Right hindlimb (tissue), 1 donor: ENCODE data around the gene FMO1.
"Not testable (repeated sequence)": the region's sequence is repeated elsewhere in the genome, so short reads cannot be mapped to it uniquely, and the experiment has no call there.

ENCODE experiments used
- DNase-seq: peaks from one replicate; pipeline ENCODE4 v3.0.0-alpha.2; 2018

FMO1 gene, protein sequence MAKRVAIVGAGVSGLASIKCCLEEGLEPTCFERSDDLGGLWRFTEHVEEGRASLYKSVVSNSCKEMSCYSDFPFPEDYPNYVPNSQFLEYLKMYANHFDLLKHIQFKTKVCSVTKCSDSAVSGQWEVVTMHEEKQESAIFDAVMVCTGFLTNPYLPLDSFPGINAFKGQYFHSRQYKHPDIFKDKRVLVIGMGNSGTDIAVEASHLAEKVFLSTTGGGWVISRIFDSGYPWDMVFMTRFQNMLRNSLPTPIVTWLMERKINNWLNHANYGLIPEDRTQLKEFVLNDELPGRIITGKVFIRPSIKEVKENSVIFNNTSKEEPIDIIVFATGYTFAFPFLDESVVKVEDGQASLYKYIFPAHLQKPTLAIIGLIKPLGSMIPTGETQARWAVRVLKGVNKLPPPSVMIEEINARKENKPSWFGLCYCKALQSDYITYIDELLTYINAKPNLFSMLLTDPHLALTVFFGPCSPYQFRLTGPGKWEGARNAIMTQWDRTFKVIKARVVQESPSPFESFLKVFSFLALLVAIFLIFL

DNA sequence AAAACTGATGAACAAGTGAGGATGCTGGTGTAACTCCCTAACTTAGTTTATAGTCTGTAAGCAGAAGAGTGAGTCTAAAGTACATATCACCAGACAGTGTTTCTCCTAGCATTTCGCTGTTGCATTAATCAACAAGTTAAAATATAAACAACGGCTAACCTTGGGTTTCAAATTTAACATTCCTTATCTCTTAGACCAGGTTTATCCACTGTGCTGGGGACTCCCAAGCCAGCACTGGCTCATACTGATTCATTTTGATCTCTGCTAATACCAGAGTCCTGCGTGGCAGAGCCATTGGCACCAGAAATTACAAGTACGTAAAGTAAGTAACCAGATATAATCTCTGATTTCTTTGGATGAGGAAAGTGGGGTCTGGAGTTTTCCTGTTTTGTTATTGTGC, at the start of gene FMO1:
TSS of gene FMO1 (plus strand) at position 193 of the 400 bp plus-strand sequence. CDS start 9,594 bp downstream, outside the sequence.
- no peak for DNase-seq

DNA sequence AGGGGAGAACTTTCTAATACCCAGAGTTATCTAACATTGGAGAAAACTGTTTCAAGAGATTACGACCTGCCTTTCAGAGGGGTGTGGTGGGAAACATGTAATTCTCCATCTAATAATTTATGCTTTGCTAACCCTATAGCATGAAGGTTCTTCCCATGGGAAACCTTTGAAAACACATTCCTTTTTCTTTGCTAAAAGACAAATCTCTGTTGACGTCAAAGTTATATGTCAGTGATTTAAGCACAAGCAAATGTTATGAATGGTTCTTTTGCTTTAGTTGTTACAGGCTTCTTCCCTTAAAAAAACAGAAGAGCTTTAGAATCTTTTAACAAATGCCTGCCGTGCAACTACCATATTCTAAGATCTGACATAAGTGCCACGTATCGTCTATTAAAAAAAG, 44.0 kb upstream of the FMO1 start:
- no peak for DNase-seq

DNA sequence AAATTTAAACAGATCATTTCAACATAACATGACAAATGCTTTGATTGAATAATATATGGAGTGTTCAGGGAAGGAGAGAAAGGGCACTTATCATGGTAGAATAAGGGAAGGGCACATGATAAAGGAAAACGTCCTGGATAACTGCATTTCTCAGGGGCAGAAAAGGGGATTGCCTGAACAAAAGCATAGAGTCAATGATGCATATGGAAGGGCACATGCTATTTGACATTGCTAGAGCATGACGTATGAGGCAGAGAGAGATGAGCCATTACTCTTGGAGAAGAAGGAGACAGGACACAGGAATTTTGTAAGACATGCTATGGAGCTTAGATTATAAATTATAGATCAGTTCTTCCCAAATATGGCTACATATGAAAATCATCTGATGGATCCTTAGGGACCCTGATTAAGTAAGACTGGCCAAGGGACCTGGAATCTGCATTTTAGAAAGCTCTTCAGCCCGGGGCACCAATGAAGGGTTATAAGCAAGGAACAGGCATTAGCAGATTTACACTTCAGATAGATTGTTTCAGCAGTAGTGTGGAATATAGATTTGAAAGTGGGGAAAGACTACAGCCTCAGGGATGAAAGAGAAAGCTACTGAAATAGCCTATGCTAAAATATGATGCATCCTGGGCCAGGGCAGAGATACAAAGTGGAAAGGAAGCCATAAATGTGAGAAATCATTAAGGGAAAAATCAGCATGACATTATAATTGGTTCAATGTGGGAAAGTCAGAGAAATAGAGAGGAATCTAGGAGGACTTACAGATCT, 41.9 kb upstream of the FMO1 start:
- no peak for DNase-seq

DNA sequence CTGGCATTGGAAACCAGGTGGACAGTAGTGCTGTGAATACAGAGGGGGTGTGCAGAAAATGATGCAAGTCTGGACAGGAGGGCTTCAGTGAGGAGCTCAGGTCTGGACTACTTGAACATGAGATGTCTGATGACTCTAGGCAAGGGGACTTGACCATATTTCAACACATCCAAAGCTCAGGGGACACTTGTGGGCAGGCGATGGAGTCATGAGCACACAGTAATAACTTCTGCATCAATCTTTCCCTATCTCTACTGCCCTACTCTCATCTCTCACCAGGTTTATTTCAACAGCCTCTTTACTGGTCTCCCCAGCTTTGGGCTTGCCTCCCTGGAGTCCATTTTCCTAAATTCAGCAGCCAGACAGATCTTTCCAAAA, 41.3 kb upstream of the FMO1 start:
- DNase-seq: no peak

DNA sequence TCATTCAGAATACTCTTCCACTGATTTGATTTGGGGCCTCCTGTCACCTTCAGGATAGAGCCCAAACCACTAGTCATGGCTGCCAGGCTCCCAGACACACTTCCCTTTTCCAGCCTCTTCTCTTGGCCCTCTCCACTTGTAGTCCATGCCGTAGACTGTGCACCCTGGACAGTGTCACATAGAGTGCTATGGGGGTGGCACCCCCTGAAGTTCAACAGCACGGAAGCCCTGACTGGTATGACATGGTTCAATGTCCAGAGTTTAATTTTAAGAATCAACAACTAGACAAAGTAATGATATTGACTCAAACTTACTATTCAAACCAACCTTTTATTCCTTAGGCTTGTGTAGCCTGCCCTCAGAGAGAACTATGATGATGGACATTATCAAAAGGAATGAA, 40.9 kb upstream of the FMO1 start:
- DNase-seq: no peak

DNA sequence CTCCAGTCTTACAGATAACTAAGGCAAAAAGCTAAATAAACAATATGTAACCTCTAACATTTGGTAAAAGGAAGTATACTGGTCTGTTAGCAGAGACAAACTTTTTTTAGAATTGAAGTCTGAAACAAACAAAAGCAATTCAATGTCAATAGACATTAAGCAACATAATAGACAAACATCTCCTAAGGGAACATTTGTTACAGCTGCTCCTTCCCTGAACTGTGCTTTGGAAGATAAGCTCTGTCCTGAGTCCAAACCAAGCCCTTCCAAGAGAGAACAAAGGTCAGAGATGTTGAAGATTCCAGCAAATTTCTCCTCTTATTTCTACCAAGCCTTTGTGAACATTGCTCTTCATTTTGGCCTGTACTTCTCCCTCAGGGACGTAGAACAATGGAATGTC, 37.9 kb upstream of the FMO1 start:
- peak; percentile 46 for DNase-seq

DNA sequence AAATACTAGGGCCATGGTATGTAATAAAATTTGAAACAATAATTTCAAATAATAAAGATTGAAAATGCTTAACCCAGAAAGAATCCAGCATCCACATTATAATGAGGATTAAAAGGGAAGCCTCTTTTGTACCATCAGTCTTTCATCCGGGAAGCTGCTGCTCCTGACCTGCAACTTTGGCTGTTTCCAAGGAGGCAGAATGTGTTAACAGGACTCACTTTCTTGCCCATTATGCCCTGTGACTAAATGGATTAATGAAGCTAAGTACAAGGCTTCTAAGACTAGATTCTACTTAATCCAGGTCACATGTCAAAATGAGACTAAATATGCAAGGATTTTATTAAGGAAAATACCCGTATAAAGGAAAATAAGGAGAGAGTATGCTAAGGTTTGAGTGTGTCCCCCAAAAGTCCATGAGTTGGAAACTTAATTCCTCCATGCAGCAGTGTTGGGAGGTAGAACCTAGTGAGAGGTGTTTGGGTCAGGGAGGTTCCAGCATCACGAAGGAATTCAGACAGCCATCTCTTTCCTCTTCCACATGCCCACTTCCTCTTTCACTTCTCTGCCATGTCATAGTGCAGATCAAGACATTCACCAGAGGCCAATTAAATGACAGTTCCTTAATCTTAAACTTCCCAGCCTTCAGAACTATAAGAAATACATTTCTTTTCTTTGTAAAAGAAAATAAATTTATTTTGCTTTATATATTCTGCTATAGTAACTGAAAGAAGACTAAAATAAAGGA, 35.5 kb upstream of the FMO1 start:
- DNase-seq: no peak

DNA sequence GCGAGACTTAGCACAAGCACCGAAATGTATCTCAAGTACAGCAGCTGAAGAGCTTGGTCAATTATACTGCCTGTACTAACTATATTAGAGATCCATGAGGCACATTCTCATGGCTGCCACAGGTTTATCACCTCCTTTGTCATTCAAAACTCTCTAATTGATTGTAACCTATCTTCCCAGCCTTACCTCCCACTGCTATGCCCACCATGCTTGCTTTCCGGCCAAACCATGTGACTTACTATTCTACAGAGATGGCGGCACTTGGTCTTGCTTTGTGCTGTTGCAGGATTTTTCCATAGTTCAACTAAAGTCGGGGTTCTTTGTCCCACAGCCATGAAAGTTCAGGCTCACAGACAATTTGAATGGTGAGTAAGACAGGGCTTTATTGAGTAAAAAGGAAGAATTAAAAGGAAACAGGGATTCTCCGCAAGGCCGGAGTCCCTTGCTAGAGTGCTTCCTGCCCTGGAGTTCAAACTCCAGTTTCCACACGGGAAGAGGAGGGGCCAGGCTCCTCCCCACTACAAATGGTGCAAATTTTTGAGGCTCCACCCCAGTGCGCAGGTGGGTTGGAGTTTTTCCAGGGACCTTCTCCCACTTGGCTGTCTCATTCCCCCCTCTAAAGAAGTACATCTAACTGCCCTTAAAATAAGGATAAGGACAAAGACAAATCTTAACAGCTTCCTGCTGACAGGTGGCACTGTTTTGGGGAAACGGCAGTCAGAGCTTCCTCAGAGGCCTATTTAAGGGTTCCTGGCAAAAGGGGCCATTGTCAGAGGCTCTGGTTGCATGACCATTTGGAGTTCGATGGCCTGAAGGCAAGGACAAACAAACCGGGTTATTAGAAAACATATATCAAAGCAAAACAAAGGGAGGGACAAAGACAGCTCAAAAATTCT, 34.5 kb upstream of the FMO1 start:
- DNase-seq: no peak

DNA sequence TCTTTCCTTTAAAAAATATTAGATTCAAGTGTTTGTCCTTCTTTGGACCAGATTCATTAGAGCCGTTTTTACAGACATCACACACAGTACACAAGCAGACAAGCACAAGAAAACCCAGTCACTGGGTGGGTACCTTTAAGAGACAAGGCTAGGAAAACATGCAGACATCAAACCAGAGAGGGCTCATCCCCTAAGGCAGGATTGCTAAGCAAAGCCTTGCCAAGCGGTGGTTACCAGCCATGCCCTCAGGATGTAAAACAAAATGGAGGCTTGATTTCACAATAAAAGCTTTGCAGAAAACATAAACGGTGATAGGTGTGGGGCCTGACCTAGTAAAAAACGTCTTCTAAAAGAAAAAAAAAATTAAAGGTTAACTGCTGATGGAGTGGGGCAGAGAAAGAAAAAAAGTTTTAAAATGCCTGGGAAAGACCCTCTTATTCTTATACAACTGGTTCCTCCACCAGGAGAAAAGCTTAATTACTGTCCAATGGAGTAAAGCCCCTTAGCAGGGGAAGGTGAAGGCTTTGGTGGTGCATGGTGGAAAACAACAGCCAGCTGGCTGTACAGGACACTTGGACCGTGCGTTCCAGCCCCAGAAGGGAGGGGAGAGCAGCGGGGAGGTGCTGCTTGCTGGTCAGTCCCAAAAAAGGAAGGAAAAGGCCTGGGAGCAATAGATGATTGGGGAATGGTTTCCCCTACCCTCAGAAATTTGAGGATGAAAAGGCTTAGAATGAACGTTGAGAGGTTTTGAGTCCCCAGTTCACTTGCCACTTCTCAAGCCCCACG, 30.4 kb upstream of the FMO1 start:
- DNase-seq: no peak

DNA sequence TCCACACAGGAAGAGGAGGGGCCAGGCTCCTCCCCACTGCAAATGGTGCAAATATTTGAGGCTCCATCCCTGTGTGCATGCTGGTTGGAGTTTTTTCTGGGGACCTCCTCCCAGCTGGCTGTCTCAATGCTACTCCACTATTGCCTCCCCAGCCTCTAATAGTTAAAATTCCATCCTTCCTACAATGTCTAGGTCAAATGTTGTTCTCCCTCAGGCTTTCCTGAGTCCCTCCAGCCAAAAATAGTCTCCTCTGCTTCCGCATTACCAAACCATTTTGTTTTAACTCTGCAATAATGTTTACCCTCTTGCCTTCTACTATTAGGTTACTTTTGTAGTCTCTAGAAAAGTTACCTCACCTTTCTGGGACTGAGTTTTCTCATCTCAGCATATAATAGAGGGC, 29.6 kb upstream of the FMO1 start:
- DNase-seq: no peak

DNA sequence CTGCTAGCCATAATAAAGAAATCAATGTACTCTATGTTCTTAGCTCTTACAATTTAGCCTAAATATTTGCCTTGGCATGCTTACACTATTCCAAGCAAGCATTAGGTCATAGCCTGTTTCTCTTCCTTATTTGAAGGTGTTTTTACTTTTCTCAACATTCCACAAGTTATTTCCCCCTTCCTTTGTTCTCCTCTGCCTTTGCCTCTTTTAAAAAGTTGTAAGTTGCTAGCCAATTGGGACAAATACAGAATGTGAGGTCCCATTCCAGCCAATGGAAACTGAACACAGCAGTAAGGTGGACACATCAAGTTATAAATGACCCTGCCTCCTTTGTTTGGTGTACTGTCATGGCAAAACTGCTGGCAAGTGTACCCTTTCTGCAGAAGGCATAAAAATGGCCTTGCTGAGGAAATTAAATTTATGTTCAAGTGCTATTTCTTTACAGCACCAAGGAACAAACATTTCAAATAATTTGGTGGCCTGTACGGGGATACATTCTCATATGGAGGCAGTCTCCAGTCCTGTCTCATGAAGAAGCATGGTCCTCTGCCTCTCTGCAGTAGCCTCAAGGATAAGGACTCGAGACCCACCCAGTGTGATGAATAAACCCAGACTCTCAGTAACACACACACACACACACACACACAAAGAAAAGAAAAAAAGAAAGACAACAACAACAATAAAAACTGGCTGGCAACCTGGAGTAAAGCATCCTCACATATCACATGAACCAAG, 28.8 kb upstream of the FMO1 start:
- DNase-seq: no peak

DNA sequence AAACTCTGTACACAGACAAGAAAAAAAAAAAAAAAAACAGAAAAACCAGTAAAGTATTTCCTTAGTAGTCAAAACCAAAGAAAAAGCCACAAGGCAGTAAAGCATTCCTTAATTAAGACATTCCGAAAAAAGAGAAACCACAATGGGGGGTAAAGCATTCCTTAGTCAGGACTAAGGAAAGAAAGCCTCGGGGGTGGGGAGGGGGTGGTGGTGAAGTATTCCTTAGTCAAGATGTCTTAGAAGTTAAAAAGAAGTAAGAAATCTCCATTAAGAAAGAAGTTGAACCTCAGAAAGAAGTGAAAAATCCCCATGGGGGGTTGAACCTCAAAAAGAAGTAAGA, 28.2 kb upstream of the FMO1 start:
- peak; percentile 23 for DNase-seq

DNA sequence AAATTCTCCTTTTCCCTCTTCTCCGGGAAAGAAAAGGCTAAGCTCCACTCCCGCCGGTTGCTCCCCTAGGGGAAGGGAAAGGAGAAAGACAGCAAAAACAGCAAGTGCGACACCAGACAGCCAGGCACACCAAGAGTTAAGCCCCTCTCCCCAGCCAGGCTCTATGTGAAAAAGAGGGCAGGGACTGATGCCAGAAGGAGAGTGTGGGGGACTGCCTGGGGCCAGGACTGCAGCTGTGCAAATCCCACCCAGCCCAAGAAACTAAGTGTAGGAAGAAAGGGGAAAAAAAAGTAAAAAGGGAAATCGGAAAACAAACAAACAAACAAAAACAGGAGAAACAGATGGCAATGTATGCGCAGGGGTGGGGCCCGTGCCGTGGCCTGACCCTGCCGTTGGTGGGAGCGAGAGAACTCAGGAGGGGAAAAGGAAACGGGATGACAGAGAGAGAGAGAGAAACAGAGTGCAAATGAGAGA, 27.7 kb upstream of the FMO1 start:
- DNase-seq: peak; percentile 89

DNA sequence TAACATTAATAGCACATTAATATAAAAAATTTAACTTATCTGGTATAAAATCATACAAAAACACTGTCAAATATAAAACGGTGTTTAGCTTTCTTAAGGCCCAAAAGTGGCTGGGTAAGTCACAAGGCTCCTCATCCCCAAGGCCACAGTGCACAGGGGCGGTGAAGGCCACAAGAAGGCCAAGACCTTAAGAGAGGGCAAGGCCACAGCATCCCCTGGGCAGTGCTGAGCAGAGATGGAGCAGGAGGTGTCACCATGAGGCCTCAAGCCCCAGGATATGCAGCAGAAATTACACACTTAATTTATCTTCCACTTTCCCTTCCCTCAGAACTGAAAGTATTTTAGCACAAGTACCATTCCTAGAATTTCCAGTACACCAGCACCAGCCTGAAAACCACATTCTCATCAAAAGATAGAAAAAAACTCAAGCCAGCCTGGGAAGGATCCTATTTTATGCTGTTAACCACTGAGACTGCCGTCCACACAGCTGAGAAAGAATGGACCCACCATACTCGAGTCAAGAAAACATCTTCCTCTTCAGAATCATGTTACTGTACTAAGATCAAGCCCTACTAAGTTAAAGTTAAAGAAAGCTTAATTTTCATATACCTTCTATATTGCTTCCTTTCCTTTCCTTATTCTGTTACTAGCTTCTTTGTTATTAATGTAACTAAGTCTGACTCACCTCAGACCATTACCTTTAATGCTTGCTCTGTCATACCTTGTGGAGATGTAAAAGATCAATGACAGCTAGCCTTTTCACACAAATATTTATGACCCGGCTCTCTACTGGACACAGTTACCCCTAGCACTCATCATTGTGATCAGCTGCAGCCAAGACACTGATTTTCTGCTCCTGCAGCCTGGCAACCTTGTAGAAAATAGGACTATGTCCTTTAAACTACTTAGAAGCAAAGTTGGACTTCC, 26.4 kb upstream of the FMO1 start:
- DNase-seq: no peak

DNA sequence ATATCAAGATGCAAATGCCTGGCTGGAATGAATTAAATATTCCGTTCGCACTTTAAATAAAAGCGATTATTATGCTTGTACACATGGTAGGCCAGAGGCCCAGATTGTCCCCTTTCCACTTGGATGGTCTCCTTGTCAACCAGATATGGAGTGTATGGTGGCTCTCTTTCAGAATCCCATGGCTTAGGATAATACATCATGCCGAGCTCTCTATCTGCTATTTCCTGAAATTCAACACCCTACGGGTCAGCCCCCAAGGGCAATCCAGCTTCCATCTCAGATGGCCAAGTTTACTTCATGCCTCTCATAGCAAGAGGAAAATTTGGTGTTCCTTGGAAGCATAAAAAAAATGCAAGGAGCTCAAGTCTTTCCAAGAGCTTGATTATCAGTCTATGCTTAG, 25.4 kb upstream of the FMO1 start:
- DNase-seq: peak; percentile 33

DNA sequence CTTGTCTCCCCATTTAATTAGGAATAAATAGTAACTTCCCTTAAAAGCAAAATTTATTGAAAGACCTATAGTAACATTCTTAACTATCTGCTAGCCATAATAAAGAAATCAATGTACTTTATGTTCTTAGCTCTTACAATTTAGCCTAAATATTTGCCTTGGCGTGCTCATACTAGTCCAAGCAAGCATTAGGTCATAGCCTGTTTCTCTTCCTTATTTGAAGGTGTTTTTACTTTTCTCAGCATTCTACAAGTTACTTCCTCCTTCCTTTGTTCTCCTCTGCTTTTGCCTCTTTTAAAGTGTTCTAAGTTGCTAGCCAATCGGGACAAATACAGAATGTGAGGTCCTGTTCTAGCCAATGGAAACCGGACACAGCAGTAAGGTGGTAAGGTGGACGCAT, 24.0 kb upstream of the FMO1 start:
- not testable (repeated sequence) for DNase-seq

DNA sequence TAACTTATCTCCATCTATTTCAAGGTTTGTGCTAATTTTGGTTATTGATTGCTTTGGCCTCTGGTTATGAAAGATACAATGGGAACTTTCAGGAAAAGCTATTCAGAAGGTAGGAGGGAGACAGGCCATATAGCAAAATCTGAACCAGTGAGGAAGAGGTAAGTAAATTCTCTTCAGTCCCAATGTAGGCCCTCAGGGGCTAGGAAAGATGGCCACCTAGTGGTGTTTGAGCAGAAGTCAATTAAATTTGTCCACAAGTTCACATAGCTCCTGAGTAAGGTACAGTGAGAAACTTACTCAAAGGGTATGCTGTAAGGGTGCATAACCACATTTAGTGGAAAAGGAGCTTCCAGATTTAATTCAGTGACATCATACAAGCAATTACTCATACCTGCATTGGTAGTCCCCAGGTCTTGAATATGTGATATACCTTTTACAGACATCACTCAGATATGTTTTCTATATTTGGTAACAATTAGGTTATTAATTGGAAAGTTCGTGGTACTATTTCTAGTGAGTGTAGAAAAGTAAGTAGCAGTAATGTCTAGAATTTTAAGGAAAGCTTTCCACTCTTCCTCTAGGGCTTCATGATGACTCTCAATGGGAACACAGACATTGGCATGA, 21.4 kb upstream of the FMO1 start:
- DNase-seq: peak; percentile 63

DNA sequence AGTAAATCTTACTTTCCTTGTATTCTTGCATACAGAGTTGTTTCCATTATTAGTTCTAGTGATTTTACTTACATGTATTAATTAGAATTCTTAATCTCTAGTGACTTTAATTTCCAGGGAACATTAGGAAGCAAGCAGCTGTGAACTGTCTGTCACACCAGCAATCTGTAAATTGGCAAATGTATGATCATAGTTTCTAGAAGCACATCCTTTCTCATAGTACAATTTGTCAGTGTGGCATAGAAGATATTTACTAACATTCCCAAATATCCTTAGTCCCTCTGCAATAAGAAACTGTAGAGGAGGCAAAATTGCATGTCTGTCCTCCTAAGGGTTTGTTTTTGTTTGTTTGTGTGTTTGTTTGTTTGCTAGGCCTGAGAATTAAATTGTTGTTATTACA, 17.0 kb upstream of the FMO1 start:
- no peak for DNase-seq

DNA sequence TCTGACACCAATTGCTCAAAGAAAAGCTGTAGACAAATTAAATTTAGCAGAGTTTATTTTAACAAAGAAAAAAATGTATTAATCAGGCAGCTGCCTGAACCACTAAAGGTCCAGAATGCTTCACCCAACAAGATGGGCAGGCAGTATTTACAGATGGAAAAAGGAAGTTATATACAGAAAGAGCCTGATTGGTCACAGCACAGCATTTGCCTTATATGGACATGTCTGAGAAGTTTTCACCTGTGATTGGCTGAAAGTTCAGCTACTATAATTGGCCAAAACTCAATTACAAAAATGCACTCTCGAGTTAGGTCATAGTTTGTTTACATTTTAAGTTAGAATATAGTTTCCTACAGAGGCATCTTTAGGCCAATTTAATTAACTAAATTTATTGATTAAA, 15.1 kb upstream of the FMO1 start:
- no peak for DNase-seq
